HG03135 (cell line): ENCODE results near the gene ROS1.

Source experiments
- ATAC-seq: cut with Tn5 transposase; IDR thresholded peaks from one replicate; pipeline ENCODE4 v1.9.1; 2021; ENCODE audit warnings: mild to moderate bottlenecking, moderate library complexity; ENCODE audit not compliant: unreplicated experiment

The ROS1 gene

DNA sequence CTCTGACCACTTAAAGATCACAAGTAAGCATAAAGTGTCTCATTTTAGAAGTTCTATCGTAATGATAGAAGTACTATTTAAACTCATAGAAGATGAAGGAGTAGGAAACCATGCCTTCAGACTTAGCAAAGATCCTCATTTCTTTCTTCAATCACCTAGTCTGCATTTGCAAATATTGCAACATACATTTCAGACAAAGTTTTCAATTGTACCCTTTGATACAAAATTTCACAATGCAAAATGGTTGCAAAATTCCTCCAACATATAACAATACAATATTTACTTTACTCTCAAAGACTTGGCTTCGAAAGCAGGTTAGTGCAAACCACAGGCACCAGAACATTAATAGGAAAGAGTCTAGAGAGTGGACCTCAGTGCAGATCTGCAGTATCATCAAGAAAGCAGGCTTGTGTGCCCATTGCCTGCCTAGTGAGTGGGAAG, 16.1 kb upstream of the ROS1 start:
- ATAC-seq: no peak

DNA sequence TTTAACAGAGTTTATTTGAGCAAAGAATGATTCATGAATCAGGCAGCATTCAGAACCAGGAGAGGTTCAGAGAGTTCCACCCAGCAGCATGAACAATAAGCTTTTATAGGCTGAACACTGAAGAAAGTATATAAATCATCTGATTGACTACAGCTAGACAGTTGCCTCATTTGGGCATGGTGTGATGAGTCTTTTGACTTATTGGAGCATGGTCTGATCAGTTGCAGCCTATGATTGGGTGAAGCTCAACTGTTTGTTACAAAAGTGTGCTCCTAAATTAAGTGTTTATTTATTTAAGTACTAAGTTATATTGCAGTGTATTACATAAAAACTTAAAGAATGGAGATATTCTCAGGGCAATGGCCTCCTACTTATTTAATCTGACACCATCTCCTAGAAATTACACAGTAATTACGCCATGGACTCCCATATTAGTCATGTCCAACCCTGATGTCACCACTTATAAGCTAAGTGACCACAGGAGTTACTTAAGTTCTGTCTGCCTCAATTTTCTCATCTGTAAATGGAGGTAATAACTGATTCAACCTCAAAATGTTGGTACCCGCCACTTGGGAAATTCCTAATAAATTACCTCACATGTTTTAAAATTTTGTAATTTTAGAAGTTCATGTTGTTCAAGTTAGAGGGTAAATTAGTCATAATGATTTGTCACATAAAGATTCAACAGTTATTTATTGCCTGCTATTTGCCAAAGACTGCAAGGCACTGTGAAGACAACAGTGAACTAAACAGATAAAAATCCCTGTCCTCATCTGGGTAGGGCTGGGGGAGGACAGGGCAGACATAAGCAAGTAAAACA, 15.2 kb upstream of the ROS1 start:
- ATAC-seq: no peak

GRCh38 chr6:117432273-117432672, 6.5 kb upstream of the ROS1 start:
- ATAC-seq: no peak

DNA sequence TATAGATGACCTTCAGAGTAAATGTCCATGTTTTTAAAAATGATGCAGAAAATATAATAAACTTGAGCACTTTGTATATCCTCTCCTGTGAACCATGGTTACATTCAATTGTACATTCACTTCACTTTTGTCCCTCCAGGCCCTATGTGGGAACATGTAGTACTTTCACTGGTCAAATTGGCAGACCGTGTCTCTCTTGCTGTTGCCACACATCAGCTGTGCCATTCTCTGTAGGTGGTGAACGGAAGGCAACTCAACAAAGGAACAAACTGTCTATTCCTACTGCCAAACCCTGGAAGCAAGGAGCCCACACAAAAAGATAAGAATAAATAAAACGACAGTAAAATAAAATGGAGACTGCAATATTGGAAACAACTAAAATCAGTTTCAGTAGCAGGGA, 2.0 kb downstream of the ROS1 start:
- ATAC-seq: no peak

GRCh38 chr6:117418320-117418719, 7.4 kb downstream of the ROS1 start:
- ATAC-seq: no peak

DNA sequence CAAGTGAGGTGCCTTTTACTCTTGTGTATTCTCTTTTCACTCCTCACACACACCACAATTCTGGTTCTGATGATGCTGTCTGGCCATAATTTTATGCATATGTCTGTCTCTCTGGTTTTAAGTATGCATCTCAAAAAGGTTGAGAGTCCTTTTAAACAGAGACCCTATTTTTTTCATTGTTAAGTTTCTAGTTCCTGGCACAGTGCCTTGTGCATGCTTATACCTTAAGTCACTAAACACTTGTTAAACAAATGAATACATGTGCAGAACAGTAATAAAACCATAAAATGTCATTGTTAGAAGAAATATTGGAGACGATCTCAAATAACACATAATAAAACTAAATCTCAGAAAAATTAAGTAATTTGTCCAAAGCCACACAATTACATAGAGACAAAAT, 7.9 kb downstream of the ROS1 start:
- no peak for ATAC-seq

DNA sequence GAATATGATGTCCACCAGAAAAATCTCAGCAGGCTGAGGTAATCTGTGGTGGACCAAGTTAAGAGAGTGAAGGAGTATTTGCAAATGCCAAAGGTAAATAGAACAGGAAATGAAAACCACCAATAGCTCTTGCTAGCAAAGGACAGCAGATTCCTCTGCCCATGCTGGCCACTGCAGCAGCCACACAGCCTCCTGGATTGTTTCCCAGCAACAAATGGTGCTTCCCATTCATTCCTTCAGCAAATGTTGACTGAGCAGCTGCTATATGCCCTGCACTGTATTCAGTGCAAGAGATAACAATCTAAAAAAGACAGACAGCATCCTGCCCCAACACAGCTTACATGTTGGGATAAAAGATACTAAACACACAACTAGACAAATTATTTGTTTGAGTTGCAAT, 11.0 kb downstream of the ROS1 start:
- no peak for ATAC-seq

GRCh38 chr6:117411474-117411873, 14.3 kb downstream of the ROS1 start:
- no peak for ATAC-seq

- no peak for ATAC-seq
Measured at GRCh38 chr6:117409863-117410262, 15.9 kb downstream of the ROS1 start.

GRCh38 chr6:117409420-117409819, 16.3 kb downstream of the ROS1 start:
- ATAC-seq: no peak

DNA sequence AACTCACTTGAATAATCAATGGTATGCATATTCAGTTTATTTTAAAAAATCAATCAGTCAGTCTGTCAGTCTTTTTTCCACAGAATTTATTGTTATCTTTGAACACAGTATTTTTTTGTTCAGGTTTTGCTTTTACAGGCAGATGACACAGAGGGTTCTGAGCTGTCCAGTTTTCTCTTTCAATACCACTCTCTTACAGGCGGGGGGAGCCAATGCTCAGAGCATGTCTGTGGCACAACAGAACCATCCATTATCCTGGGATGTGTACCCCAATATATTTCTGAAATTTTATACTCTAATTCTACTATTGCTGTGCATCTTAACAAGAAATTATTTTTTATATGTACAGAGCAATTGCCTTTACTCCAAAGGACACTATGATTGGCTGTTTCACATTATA, 21.2 kb downstream of the ROS1 start:
- ATAC-seq: no peak

DNA sequence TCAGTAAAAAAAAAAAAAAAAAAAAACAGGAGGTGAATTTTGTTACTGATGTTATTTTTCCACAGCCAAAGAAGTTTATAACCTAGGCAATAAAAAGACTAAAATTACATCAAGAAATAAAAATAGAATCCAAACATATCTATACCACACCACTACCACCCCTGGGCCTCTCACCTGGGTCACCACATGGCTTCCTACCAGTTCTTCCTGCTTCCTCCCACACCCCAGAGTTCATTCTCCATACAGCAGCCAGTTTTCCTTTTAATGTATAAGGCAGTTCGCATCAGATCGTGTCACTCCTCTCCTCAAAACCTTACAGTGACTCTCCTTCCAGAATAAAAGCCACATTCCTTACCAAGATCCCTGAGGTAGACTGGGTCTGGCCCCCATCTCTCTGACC, 23.9 kb downstream of the ROS1 start:
- ATAC-seq: no peak

DNA sequence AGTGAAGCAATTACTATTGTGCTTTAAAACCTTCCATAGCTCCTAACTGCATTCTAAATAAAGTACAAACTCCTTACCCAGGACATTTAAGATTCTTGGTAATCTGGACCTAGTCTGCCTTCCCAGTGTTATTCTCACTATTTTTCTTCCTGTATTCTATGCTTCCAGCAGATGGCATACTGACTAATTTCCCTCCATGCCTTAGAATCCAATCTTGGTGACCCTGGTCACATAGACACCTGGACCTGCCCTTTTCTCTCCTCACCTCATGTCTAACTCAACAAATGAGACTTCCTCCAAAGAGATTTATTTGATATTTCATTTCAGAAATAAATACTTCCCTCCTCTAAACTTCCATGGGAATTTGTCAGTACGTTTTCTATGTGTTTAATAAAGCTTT, 25.8 kb downstream of the ROS1 start:
- ATAC-seq: no peak

DNA sequence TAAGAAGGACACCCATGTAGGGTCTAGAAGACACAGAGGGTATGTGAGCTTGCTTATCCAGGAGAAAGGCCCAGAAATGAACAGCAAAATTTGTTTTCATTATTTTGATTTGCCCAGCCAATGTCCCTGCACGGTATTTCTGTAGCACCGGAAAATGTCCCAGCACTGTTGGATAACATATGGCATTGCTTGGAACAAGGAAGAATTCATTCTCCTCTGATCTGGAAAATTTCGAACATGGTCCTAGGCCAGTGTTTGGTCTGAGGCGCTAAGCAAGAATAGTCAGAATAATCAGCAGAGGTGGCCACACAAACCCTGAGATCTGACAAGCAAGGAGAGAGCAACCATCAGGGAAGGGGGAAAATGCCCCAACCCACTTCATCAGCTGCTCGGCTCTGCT, 26.6 kb downstream of the ROS1 start:
- ATAC-seq: no peak

DNA sequence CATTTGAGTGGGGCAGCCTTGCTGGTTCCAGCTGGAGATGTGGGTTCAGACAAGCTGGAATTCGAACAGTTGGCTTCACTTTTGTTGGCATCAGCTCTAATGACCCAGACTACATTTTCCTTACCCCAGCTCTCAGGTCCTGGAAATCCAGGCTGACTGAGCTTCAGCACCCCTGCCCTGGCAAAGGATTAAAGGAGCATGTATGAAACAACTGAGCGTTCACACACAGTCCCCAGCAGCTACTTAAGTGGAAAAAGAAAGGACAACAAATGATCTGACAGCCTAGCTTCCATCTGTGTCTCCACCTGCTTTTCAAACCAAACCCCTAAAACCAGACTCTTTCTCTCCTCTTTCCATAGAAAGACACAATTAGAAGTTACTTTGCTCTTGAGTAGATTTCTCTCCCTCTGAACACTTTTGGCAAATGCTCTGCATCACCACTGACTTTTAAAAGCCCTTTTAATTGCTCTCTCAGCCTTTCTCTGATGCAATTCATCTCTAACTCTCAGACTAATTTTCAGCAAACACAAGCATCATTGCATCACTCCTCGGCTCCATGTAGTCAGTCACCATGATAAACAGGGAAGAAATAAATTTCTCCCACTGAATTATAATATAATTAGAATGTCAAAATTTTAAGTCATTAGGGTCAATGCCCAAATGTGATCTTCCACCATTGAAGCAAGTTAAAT, 28.1 kb downstream of the ROS1 start:
- ATAC-seq: no peak

- ATAC-seq: no peak
Measured at GRCh38 chr6:117396228-117396627, 29.5 kb downstream of the ROS1 start.

- ATAC-seq: no peak
Measured at GRCh38 chr6:117395164-117395563, 30.6 kb downstream of the ROS1 start.

GRCh38 chr6:117393045-117393444, 32.7 kb downstream of the ROS1 start:
- no peak for ATAC-seq

GRCh38 chr6:117391874-117392583, 33.7 kb downstream of the ROS1 start:
- ATAC-seq: no peak

DNA sequence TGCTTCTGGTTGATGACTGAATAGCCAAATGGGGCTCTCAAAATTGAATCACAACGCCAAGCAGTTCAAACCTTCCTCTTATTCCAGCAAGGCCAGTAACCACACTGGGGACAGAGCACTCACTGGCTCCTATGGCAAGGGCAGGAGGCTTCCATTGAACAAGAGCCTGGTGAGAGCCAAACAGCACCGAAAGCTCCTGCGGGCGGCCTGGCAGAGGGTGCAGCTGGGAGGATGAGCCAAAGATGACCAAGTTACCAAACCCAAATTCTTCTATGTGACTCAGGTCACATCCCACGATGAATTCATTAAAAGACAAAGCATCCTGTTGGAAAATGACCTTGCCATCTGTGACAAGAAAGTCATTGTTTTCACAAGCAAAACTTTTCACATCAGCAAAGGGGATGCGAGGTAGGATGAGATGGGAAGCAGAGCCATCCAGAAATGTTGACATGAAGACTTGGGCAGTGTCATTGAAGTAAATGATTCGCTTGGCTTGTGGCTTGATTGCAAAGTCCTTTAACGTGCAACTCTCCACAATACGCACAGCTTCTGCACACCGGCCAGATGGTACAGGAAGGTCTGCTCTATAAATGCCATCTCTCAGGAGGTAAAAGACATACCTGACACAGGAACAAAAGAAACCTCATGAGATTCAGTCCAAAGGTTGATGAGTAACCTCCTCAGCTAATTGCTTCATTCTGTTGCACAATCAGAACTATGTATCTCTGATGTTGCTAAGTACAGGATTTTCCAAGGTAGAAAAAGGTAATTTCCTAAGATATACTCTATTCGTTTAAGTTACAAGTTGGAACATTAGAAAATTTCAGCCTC, 36.3 kb downstream of the ROS1 start:
- no peak for ATAC-seq

DNA sequence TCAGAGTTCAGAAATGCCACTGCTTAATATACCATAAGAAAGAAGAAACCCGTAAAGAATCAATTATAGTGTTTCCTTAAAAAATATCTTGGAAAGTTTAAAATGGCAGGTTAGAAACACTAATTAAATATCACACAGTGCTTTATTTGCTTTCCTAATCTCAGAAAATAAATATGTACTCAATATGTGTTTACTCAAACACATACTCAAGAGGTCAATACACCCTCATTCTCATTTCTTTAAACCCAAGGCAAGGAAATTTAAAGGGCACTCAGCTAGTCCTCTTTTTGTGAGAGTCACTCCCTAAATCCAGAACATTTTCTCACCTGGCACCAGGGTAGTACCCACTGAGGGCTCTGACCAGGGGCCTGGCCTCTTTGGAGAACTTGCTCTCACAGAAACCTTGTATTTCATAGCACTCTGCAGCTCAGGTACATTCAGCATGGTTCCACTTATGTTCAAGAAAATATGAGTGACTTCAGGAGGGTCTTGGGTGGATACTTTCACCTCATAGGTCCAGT, 38.2 kb downstream of the ROS1 start:
- no peak for ATAC-seq
